Endothelial cell (in vitro differentiated cells): ENCODE measurements around the gene TBX4. TPM values are rescaled to one million over a fixed set of nuclear protein-coding genes. Genes with fewer than 3 reads are reported as not detected.
A peak's percentile ranks its signal among the peaks of the same experiment; 100 is the strongest.

ENCODE experiments used
- DNase-seq: peaks from one replicate; pipeline ENCODE4 v3.0.0; 2021; ENCODE audit warnings: low spot score
- H3K27ac Mint-ChIP-seq: one replicate; pipeline ENCODE4 v1.8.0; 2021; ENCODE audit warnings: mixed read lengths, inconsistent platforms; ENCODE audit not compliant: unreplicated experiment
- H3K27me3 Mint-ChIP-seq: one replicate; pipeline ENCODE4 v1.8.0; 2021; ENCODE audit warnings: mild to moderate bottlenecking, moderate library complexity, mixed read lengths, inconsistent platforms; ENCODE audit not compliant: unreplicated experiment
- H3K36me3 Mint-ChIP-seq: one replicate; pipeline ENCODE4 v1.8.0; 2021; ENCODE audit warnings: mild to moderate bottlenecking, low read depth, mixed read lengths, inconsistent platforms; ENCODE audit not compliant: unreplicated experiment
- H3K4me1 Mint-ChIP-seq: one replicate; pipeline ENCODE4 v1.8.0; 2021; ENCODE audit warnings: mild to moderate bottlenecking, mixed read lengths, inconsistent platforms; ENCODE audit not compliant: unreplicated experiment
- H3K4me3 Mint-ChIP-seq: one replicate; pipeline ENCODE4 v1.8.0; 2021; ENCODE audit warnings: mild to moderate bottlenecking, mixed read lengths, inconsistent platforms; ENCODE audit not compliant: unreplicated experiment
- H3K9me3 Mint-ChIP-seq: one replicate; pipeline ENCODE4 v1.8.0; 2021; ENCODE audit warnings: mixed read lengths, inconsistent platforms; ENCODE audit not compliant: unreplicated experiment
- CTCF ChIP-seq: fragments of 200-600 bp; sonication (generic); IDR thresholded peaks from one replicate; pipeline ENCODE4 v1.5.0; 2021; ENCODE audit warnings: antibody characterized with exemption; ENCODE audit not compliant: unreplicated experiment
- total RNA-seq: library from RNA; stranded (reverse); fragmentation: NEBNext Ultra II Directional; extraction: Animal tissue kit (Norgen Biotek cat#: 25700); gene quantifications from one replicate; pipeline ENCODE4 v1.2.1, GENCODE V29; 2021; ENCODE audit not compliant: unreplicated experiment

Gene TBX4
- total RNA-seq, 1 donor from 2014 or later = 1.1 TPM

- H3K9me3 Mint-ChIP-seq = no peaks in the 10 kb centered on the region
- peaks cover 13% of the 10 kb centered on the region for H3K4me1 Mint-ChIP-seq
- DNase-seq = peak; percentile 59
- peak; percentile 50 for TF ChIP-seq CTCF
- peak overlapping the region; percentile 83 for H3K4me3 Mint-ChIP-seq
- H3K27ac Mint-ChIP-seq = no peak overlapping the region
- H3K36me3 Mint-ChIP-seq = peaks cover 3% of the 10 kb centered on the region
- peaks cover 27% of the 10 kb centered on the region for H3K27me3 Mint-ChIP-seq
Measured at GRCh38 chr17:61411261-61412142, 40.7 kb upstream of the TBX4 start.

- H3K27me3 Mint-ChIP-seq = peaks cover 22% of the 10 kb centered on the region
- peak; percentile 90 for DNase-seq
- no peaks in the 10 kb centered on the region for H3K9me3 Mint-ChIP-seq
- peaks cover 3% of the 10 kb centered on the region for H3K36me3 Mint-ChIP-seq
- no peak overlapping the region for H3K4me3 Mint-ChIP-seq
- TF ChIP-seq CTCF = peak; percentile 99
- H3K4me1 Mint-ChIP-seq = peaks cover 13% of the 10 kb centered on the region
- H3K27ac Mint-ChIP-seq = no peak overlapping the region
Measured at GRCh38 chr17:61412143-61412859, 39.9 kb upstream of the TBX4 start.

- H3K4me3 Mint-ChIP-seq = peak overlapping the region; percentile 82
- no peaks in the 10 kb centered on the region for H3K9me3 Mint-ChIP-seq
- peak overlapping the region; percentile 48 for H3K27ac Mint-ChIP-seq
- H3K4me1 Mint-ChIP-seq = peaks cover 13% of the 10 kb centered on the region
- no peak for DNase-seq
- TF ChIP-seq CTCF = no peak
- peaks cover 16% of the 10 kb centered on the region for H3K27me3 Mint-ChIP-seq
- no peaks in the 10 kb centered on the region for H3K36me3 Mint-ChIP-seq
Measured at GRCh38 chr17:61412860-61413660, 39.2 kb upstream of the TBX4 start.

GRCh38 chr17:61413661-61414126 is 38.5 kb upstream of the TBX4 start:
- no peak for TF ChIP-seq CTCF

More at GRCh38 chr17:61413661-61414126, 38.5 kb upstream of the TBX4 start:
- Mint-ChIP-seq H3K27ac (peak overlapping the region; percentile 48), H3K9me3 (no peaks in the 10 kb centered on the region), H3K4me3 (peak overlapping the region; percentile 82), H3K4me1 (peaks cover 13% of the 10 kb centered on the region), H3K36me3 (no peaks in the 10 kb centered on the region), H3K27me3 (peaks cover 14% of the 10 kb centered on the region)
- DNase-seq = no peak
